WTC11 (cell line): ENCODE measurements around the gene RABAC1. TPM values are rescaled to one million over a fixed set of nuclear protein-coding genes. Genes with fewer than 3 reads are reported as not detected.

Experiments used
- ATAC-seq: fragments of 200-7000 bp; cut with Tn5 transposase; 2 replicates; pipeline ENCODE4 v1.10.0; 2021; ENCODE audit warnings: mild to moderate bottlenecking, moderate library complexity
- CTCF ChIA-PET: fragments of 300-600 bp; sonication (Branson Sonifier 250); formaldehyde crosslinking; loops from one replicate; lab custom pipeline; 2021; ENCODE audit warnings: antibody characterized with exemption; lab: Charles Lee
- POLR2A ChIA-PET: fragments of 350-600 bp; sonication (Branson Sonifier 250); formaldehyde crosslinking; loops from one replicate; lab custom pipeline; 2021; ENCODE audit warnings: antibody characterized with exemption; lab: Charles Lee
- DNase-seq: peaks from one replicate; pipeline ENCODE4 v3.0.0; 2021; ENCODE audit warnings: low spot score
- H3K27ac Mint-ChIP-seq: 2 replicates; pipeline ENCODE4 v1.8.0; 2021; ENCODE audit warnings: mixed read lengths
- H3K27me3 Mint-ChIP-seq: 2 replicates; pipeline ENCODE4 v1.8.0; 2021; ENCODE audit warnings: low read depth, mild to moderate bottlenecking, moderate library complexity, mixed read lengths
- H3K36me3 Mint-ChIP-seq: 2 replicates; pipeline ENCODE4 v1.8.0; 2021; ENCODE audit warnings: mixed read lengths
- H3K4me1 Mint-ChIP-seq: 2 replicates; pipeline ENCODE4 v1.8.0; 2022; ENCODE audit warnings: mixed read lengths
- H3K4me3 Mint-ChIP-seq: 2 replicates; pipeline ENCODE4 v1.8.0; 2021; ENCODE audit warnings: mild to moderate bottlenecking, moderate library complexity, mixed read lengths
- H3K9me3 Mint-ChIP-seq: 2 replicates; pipeline ENCODE4 v1.8.0; 2021; ENCODE audit warnings: mixed read lengths
- CREM ChIP-seq: sonication (generic); formaldehyde crosslinking; IDR thresholded peaks from 2 replicates; pipeline ENCODE4 v1.8.1; 2022; ENCODE audit warnings: mild to moderate bottlenecking, missing genetic modification reagents, moderate library complexity
- ESRRA ChIP-seq: sonication (generic); formaldehyde crosslinking; IDR thresholded peaks from 2 replicates; pipeline ENCODE4 v1.8.1; 2022; ENCODE audit warnings: mild to moderate bottlenecking, missing genetic modification reagents, borderline replicate concordance
- ETV6 ChIP-seq: sonication (generic); formaldehyde crosslinking; IDR thresholded peaks from 2 replicates; pipeline ENCODE4 v1.8.1; 2022; ENCODE audit warnings: mild to moderate bottlenecking, missing genetic modification reagents
- IRF2 ChIP-seq: sonication (generic); formaldehyde crosslinking; IDR thresholded peaks from 2 replicates; pipeline ENCODE4 v1.8.0; 2022; ENCODE audit warnings: low read depth, missing genetic modification reagents, borderline replicate concordance
- JAZF1 ChIP-seq: fragments of 250-450 bp; sonication (Bioruptor Pico); IDR thresholded peaks from 2 replicates; pipeline ENCODE4 v1.9.0; 2021; ENCODE audit warnings: moderate library complexity, mild to moderate bottlenecking, inconsistent platforms
- KAT7 ChIP-seq: sonication (generic); formaldehyde crosslinking; IDR thresholded peaks from 2 replicates; pipeline ENCODE4 v1.8.1; 2023; ENCODE audit warnings: missing genetic modification reagents, mild to moderate bottlenecking, borderline replicate concordance
- MYBL2 ChIP-seq: sonication (generic); formaldehyde crosslinking; IDR thresholded peaks from 2 replicates; pipeline ENCODE4 v1.8.1; 2023; ENCODE audit warnings: mild to moderate bottlenecking, moderate library complexity, missing genetic modification reagents
- NFATC4 ChIP-seq: fragments of 250-450 bp; sonication (Bioruptor Pico); IDR thresholded peaks from 2 replicates; pipeline ENCODE4 v1.9.0; 2021; ENCODE audit warnings: mild to moderate bottlenecking
- NR3C1 ChIP-seq: sonication (generic); formaldehyde crosslinking; conservative IDR thresholded peaks from 2 replicates; pipeline ENCODE4 v1.8.1; 2023; ENCODE audit warnings: low read depth, mild to moderate bottlenecking, missing genetic modification reagents
- OVOL2 ChIP-seq: fragments of 250-450 bp; sonication (Bioruptor Pico); IDR thresholded peaks from 2 replicates; pipeline ENCODE4 v1.9.0; 2021; ENCODE audit warnings: mild to moderate bottlenecking, borderline replicate concordance
- SMAD4 ChIP-seq: sonication (generic); formaldehyde crosslinking; IDR thresholded peaks from 2 replicates; pipeline ENCODE4 v1.8.0; 2022; ENCODE audit warnings: mild to moderate bottlenecking, missing genetic modification reagents
- TCF7 ChIP-seq: sonication (generic); formaldehyde crosslinking; IDR thresholded peaks from 2 replicates; pipeline ENCODE4 v1.8.0; 2022; ENCODE audit warnings: mild to moderate bottlenecking, low read depth, missing genetic modification reagents, moderate library complexity
- ZNF138 ChIP-seq: sonication (generic); formaldehyde crosslinking; conservative IDR thresholded peaks from 2 replicates; pipeline ENCODE4 v1.8.1; 2022; ENCODE audit warnings: mild to moderate bottlenecking, moderate library complexity, missing genetic modification reagents
- ZNF219 ChIP-seq: sonication (generic); formaldehyde crosslinking; IDR thresholded peaks from 2 replicates; pipeline ENCODE4 v1.8.0; 2023; ENCODE audit warnings: missing genetic modification reagents, mild to moderate bottlenecking, borderline replicate concordance
- ZNF423 ChIP-seq: fragments of 250-450 bp; sonication (Bioruptor Pico); IDR thresholded peaks from 2 replicates; pipeline ENCODE4 v2.1.2; 2022; ENCODE audit warnings: mild to moderate bottlenecking, moderate library complexity
- total RNA-seq: library from RNA; stranded (reverse); gene quantifications from 3 replicates; pipeline ENCODE4 v1.2.3, GENCODE V29; 2021
- TF ChIP-seq, protein P1 (sequence below): sonication (generic); formaldehyde crosslinking; IDR thresholded peaks from 2 replicates; pipeline ENCODE4 v1.8.1; 2022; ENCODE audit warnings: missing genetic modification reagents, borderline replicate concordance
- TF ChIP-seq, protein P2 (sequence below): sonication (generic); formaldehyde crosslinking; IDR thresholded peaks from 2 replicates; pipeline ENCODE4 v1.8.0; 2022; ENCODE audit warnings: mild to moderate bottlenecking, missing genetic modification reagents
- TF ChIP-seq, protein P3 (sequence below): sonication (generic); formaldehyde crosslinking; IDR thresholded peaks from 2 replicates; pipeline ENCODE4 v1.8.1; 2023; ENCODE audit warnings: mild to moderate bottlenecking, missing genetic modification reagents, borderline replicate concordance
- TF ChIP-seq, protein P4 (sequence below): fragments of 250-450 bp; sonication (Bioruptor Pico); IDR thresholded peaks from 2 replicates; pipeline ENCODE4 v1.9.0; 2021; ENCODE audit warnings: mild to moderate bottlenecking, borderline replicate concordance
- TF ChIP-seq, protein P5 (sequence below): sonication (generic); formaldehyde crosslinking; IDR thresholded peaks from 2 replicates; pipeline ENCODE4 v1.8.0; 2023; ENCODE audit warnings: missing genetic modification reagents, mild to moderate bottlenecking, borderline replicate concordance

RABAC1 gene
- total RNA-seq, 1 experiment from 2014 or later: 159 TPM

DNA sequence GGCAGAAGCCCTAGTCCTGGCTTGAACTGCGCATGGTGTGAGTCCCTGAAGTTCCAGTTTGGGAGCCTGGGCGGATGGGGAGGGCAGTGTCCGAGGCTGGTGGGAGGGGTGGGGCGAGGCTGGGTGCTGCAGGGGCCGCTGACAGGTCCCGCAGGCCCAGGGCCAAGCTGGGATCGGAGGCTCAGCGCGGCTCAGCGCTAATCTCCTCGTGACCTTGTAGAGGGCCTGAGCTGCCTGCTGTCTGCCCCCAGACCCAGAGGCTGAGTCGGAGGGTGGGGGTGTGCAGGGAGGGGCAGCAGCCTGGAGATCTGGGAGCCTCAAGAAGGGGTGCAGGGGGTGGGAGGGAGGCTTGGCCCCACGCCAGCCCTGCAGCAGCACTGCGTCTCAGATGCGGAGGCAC is 31.9 kb upstream of the RABAC1 start:
- CTCF ChIA-PET: interaction anchor here (1.4 kb wide), 1 partner anchor 32 kb away, joined by 3 read pairs; the partner anchor contains the start of gene RABAC1
- H3K27ac Mint-ChIP-seq: no peak overlapping the region
- no peak for ATAC-seq

More for the DNA sequence above, 31.9 kb upstream of the RABAC1 start:
- Mint-ChIP-seq H3K9me3 (no peaks in the 10 kb centered on the region), H3K27me3 (peaks cover 22% of the 10 kb centered on the region), H3K36me3 (peaks cover 7% of the 10 kb centered on the region)
- DNase-seq: no peak
- POLR2A ChIA-PET: no interaction called here
- TF ChIP-seq OVOL2 (CRISPR knock-in tag) (no peak), NR3C1 (CRISPR knock-in tag) (no peak), IRF2 (no peak), ETV6 (no peak), KAT7 (no peak), SMAD4 (CRISPR knock-in tag) (no peak), TCF7 (CRISPR knock-in tag) (no peak), JAZF1 (no peak), ZNF219 (CRISPR knock-in tag) (no peak), MYBL2 (no peak), ESRRA (CRISPR knock-in tag) (no peak), NFATC4 (no peak), CREM (CRISPR knock-in tag) (no peak), ZNF423 (no peak), ZNF138 (CRISPR knock-in tag) (no peak)
- TF ChIP-seq, protein P1, sequence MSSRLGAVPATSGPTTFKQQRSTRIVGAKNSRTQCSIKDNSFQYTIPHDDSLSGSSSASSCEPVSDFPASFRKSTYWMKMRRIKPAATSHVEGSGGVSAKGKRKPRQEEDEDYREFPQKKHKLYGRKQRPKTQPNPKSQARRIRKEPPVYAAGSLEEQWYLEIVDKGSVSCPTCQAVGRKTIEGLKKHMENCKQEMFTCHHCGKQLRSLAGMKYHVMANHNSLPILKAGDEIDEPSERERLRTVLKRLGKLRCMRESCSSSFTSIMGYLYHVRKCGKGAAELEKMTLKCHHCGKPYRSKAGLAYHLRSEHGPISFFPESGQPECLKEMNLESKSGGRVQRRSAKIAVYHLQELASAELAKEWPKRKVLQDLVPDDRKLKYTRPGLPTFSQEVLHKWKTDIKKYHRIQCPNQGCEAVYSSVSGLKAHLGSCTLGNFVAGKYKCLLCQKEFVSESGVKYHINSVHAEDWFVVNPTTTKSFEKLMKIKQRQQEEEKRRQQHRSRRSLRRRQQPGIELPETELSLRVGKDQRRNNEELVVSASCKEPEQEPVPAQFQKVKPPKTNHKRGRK (CRISPR knock-in tag): no peak
- TF ChIP-seq, protein P2, sequence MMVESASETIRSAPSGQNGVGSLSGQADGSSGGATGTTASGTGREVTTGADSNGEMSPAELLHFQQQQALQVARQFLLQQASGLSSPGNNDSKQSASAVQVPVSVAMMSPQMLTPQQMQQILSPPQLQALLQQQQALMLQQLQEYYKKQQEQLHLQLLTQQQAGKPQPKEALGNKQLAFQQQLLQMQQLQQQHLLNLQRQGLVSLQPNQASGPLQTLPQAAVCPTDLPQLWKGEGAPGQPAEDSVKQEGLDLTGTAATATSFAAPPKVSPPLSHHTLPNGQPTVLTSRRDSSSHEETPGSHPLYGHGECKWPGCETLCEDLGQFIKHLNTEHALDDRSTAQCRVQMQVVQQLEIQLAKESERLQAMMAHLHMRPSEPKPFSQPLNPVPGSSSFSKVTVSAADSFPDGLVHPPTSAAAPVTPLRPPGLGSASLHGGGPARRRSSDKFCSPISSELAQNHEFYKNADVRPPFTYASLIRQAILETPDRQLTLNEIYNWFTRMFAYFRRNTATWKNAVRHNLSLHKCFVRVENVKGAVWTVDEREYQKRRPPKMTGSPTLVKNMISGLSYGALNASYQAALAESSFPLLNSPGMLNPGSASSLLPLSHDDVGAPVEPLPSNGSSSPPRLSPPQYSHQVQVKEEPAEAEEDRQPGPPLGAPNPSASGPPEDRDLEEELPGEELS (CRISPR knock-in tag): no peak
- TF ChIP-seq, protein P3, sequence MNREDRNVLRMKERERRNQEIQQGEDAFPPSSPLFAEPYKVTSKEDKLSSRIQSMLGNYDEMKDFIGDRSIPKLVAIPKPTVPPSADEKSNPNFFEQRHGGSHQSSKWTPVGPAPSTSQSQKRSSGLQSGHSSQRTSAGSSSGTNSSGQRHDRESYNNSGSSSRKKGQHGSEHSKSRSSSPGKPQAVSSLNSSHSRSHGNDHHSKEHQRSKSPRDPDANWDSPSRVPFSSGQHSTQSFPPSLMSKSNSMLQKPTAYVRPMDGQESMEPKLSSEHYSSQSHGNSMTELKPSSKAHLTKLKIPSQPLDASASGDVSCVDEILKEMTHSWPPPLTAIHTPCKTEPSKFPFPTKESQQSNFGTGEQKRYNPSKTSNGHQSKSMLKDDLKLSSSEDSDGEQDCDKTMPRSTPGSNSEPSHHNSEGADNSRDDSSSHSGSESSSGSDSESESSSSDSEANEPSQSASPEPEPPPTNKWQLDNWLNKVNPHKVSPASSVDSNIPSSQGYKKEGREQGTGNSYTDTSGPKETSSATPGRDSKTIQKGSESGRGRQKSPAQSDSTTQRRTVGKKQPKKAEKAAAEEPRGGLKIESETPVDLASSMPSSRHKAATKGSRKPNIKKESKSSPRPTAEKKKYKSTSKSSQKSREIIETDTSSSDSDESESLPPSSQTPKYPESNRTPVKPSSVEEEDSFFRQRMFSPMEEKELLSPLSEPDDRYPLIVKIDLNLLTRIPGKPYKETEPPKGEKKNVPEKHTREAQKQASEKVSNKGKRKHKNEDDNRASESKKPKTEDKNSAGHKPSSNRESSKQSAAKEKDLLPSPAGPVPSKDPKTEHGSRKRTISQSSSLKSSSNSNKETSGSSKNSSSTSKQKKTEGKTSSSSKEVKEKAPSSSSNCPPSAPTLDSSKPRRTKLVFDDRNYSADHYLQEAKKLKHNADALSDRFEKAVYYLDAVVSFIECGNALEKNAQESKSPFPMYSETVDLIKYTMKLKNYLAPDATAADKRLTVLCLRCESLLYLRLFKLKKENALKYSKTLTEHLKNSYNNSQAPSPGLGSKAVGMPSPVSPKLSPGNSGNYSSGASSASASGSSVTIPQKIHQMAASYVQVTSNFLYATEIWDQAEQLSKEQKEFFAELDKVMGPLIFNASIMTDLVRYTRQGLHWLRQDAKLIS (CRISPR knock-in tag): no peak
- TF ChIP-seq, protein P4, sequence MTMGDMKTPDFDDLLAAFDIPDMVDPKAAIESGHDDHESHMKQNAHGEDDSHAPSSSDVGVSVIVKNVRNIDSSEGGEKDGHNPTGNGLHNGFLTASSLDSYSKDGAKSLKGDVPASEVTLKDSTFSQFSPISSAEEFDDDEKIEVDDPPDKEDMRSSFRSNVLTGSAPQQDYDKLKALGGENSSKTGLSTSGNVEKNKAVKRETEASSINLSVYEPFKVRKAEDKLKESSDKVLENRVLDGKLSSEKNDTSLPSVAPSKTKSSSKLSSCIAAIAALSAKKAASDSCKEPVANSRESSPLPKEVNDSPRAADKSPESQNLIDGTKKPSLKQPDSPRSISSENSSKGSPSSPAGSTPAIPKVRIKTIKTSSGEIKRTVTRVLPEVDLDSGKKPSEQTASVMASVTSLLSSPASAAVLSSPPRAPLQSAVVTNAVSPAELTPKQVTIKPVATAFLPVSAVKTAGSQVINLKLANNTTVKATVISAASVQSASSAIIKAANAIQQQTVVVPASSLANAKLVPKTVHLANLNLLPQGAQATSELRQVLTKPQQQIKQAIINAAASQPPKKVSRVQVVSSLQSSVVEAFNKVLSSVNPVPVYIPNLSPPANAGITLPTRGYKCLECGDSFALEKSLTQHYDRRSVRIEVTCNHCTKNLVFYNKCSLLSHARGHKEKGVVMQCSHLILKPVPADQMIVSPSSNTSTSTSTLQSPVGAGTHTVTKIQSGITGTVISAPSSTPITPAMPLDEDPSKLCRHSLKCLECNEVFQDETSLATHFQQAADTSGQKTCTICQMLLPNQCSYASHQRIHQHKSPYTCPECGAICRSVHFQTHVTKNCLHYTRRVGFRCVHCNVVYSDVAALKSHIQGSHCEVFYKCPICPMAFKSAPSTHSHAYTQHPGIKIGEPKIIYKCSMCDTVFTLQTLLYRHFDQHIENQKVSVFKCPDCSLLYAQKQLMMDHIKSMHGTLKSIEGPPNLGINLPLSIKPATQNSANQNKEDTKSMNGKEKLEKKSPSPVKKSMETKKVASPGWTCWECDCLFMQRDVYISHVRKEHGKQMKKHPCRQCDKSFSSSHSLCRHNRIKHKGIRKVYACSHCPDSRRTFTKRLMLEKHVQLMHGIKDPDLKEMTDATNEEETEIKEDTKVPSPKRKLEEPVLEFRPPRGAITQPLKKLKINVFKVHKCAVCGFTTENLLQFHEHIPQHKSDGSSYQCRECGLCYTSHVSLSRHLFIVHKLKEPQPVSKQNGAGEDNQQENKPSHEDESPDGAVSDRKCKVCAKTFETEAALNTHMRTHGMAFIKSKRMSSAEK (CRISPR knock-in tag): no peak
- TF ChIP-seq, protein P5, sequence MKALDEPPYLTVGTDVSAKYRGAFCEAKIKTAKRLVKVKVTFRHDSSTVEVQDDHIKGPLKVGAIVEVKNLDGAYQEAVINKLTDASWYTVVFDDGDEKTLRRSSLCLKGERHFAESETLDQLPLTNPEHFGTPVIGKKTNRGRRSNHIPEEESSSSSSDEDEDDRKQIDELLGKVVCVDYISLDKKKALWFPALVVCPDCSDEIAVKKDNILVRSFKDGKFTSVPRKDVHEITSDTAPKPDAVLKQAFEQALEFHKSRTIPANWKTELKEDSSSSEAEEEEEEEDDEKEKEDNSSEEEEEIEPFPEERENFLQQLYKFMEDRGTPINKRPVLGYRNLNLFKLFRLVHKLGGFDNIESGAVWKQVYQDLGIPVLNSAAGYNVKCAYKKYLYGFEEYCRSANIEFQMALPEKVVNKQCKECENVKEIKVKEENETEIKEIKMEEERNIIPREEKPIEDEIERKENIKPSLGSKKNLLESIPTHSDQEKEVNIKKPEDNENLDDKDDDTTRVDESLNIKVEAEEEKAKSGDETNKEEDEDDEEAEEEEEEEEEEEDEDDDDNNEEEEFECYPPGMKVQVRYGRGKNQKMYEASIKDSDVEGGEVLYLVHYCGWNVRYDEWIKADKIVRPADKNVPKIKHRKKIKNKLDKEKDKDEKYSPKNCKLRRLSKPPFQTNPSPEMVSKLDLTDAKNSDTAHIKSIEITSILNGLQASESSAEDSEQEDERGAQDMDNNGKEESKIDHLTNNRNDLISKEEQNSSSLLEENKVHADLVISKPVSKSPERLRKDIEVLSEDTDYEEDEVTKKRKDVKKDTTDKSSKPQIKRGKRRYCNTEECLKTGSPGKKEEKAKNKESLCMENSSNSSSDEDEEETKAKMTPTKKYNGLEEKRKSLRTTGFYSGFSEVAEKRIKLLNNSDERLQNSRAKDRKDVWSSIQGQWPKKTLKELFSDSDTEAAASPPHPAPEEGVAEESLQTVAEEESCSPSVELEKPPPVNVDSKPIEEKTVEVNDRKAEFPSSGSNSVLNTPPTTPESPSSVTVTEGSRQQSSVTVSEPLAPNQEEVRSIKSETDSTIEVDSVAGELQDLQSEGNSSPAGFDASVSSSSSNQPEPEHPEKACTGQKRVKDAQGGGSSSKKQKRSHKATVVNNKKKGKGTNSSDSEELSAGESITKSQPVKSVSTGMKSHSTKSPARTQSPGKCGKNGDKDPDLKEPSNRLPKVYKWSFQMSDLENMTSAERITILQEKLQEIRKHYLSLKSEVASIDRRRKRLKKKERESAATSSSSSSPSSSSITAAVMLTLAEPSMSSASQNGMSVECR (CRISPR knock-in tag): no peak
- TF ChIP-seq, all 79 proteins: peak for 0
- Mint-ChIP-seq H3K4me1 (peaks cover 9% of the 10 kb centered on the region), H3K4me3 (no peak overlapping the region)
